Measurements from ENCODE around the gene NKX2-2.

Gene NKX2-2

GRCh38 chr20:21501184-21501583, 12.7 kb downstream of the NKX2-2 start:
- no peak for TF ChIP-seq CTCF (IDR thresholded peaks at IDR 0.05; ENCODE audit: extremely low read depth, missing control alignments)
- DNase-seq (ENCODE audit: low spot score): no peak

- TF ChIP-seq CTCF (IDR thresholded peaks at IDR 0.05; ENCODE audit: extremely low read depth, missing control alignments): no peak
These were observed 13.3 kb downstream of the NKX2-2 start for GRCh38 chr20:21500599-21500998.

GRCh38 chr20:21499641-21500040, 14.2 kb downstream of the NKX2-2 start:
- TF ChIP-seq CTCF (IDR thresholded peaks at IDR 0.05; ENCODE audit: extremely low read depth, missing control alignments): no peak
- no peak for DNase-seq (ENCODE audit: low spot score)

More at GRCh38 chr20:21500599-21500998, 13.3 kb downstream of the NKX2-2 start:
- DNase-seq (ENCODE audit: low spot score): no peak

- DNase-seq (ENCODE audit: low spot score): no peak
- TF ChIP-seq CTCF (IDR thresholded peaks at IDR 0.05; ENCODE audit: extremely low read depth, missing control alignments): no peak
These were observed 15.2 kb downstream of the NKX2-2 start for GRCh38 chr20:21498635-21499034.

- DNase-seq (ENCODE audit: low spot score): no peak
- TF ChIP-seq CTCF (IDR thresholded peaks at IDR 0.05; ENCODE audit: extremely low read depth, missing control alignments): no peak
These were observed 15.7 kb downstream of the NKX2-2 start for GRCh38 chr20:21498195-21498594.

- no peak for DNase-seq (ENCODE audit: low spot score)
- no peak for TF ChIP-seq CTCF (IDR thresholded peaks at IDR 0.05; ENCODE audit: extremely low read depth, missing control alignments)
These were observed 17.4 kb downstream of the NKX2-2 start for GRCh38 chr20:21496452-21496851.

- TF ChIP-seq CTCF (IDR thresholded peaks at IDR 0.05; ENCODE audit: extremely low read depth, missing control alignments): no peak
- DNase-seq (ENCODE audit: low spot score): no peak
These were observed 20.8 kb downstream of the NKX2-2 start for GRCh38 chr20:21493049-21493448.

Data from GM20000 (cell line).